GM13977 (cell line): ENCODE data around the gene EXOC2.
"Not testable (repeated sequence)": the region's sequence is repeated elsewhere in the genome, so short reads cannot be mapped to it uniquely, and the experiment has no call there.

Experiments used
- DNase-seq: peaks from one replicate; pipeline ENCODE4 v3.0.0; 2012; ENCODE audit warnings: low spot score
- CTCF ChIP-seq: IDR thresholded peaks from 2 replicates; pipeline ENCODE4 v1.5.1; 2012; ENCODE audit warnings: mild to moderate bottlenecking, control low read depth; ENCODE audit not compliant: insufficient read depth; ENCODE audit errors: extremely low read depth, missing control alignments
- in situ Hi-C: fragments of 300-500 bp; cut with MboI; formaldehyde crosslinking; loops from one replicate; pipeline ENCODE4 v1.12.0; 2022; ENCODE audit warnings: low sequenced_read_pairs, low pct_unique_long_range_greater_than_20kb, mixed read lengths, inconsistent platforms; ENCODE audit not compliant: unreplicated experiment

The EXOC2 gene

GRCh38 chr6:674956-675355 is 18.0 kb downstream of the EXOC2 start:
- in situ Hi-C loops = no loop called here
- no peak for DNase-seq

GRCh38 chr6:674406-674805 is 18.5 kb downstream of the EXOC2 start:
- in situ Hi-C loops = no loop called here
- TF ChIP-seq CTCF = no peak
- DNase-seq = no peak

More at GRCh38 chr6:674956-675355, 18.0 kb downstream of the EXOC2 start:
- no peak for TF ChIP-seq CTCF

GRCh38 chr6:667253-667927 is 25.5 kb downstream of the EXOC2 start:
- in situ Hi-C loops = no loop called here
- no peak for DNase-seq
- no peak for TF ChIP-seq CTCF

GRCh38 chr6:665403-666267 is 27.3 kb downstream of the EXOC2 start:
- no peak for TF ChIP-seq CTCF
- in situ Hi-C loops = no loop called here
- DNase-seq = no peak

GRCh38 chr6:663788-664187 is 29.2 kb downstream of the EXOC2 start:
- DNase-seq, in situ Hi-C loops: not testable (repeated sequence)

GRCh38 chr6:659716-660581 is 33.0 kb downstream of the EXOC2 start:
- no peak for DNase-seq
- in situ Hi-C loops = no loop called here
- TF ChIP-seq CTCF = no peak
